Transverse colon (tissue), 4 donors: Measurements from ENCODE around the gene EPB41L4B.

Experiments used
- CTCF ChIP-seq, 5 experiments: fragments of 200-600 bp in 3 of 5; fragments of 450-650 bp in 2 of 5; sonication (generic) in 3 of 5; IDR thresholded peaks; 1 replicate in 2 of 5; 2 replicates in 3 of 5; pipeline ENCODE4 v1.5.1; 2016 to 2017; ENCODE audit warnings: antibody characterized with exemption in 5 of 5, inconsistent platforms in 3 of 5, mild to moderate bottlenecking in 2 of 5, moderate library complexity in 1 of 5
- EP300 ChIP-seq: sonication (generic); formaldehyde crosslinking; IDR thresholded peaks from one replicate; pipeline ENCODE4 v1.6.1; 2017; ENCODE audit warnings: antibody characterized with exemption, low read depth
- POLR2A ChIP-seq: fragments of 450-650 bp; IDR thresholded peaks from one replicate; pipeline ENCODE4 v1.6.1; 2016; ENCODE audit warnings: antibody characterized with exemption, mild to moderate bottlenecking, moderate library complexity
- POLR2AphosphoS5 ChIP-seq, 3 donors: sonication (generic); formaldehyde crosslinking; IDR thresholded peaks; one replicate each; pipeline ENCODE4 v1.6.1; 2016; ENCODE audit warnings: antibody characterized with exemption in 3 of 3

GRCh38 chr9:109186857-109187520 lies 133.9 kb downstream of the EPB41L4B start:
- no peak for TF ChIP-seq CTCF (IDR thresholded peaks at IDR 0.05)
- TF ChIP-seq EP300 = no peak
- no peak for TF ChIP-seq POLR2A
- TF ChIP-seq POLR2AphosphoS5 (IDR thresholded peaks at IDR 0.05) = no peak
